ENCODE data around the gene MUS81.

- TF ChIP-seq GATA2 (CRISPR knock-in tag; IDR thresholded peaks at IDR 0.05) (no peak), ZNF224 (CRISPR knock-in tag; IDR thresholded peaks at IDR 0.05) (no peak), FOXA1 (IDR thresholded peaks at IDR 0.05; ENCODE audit: borderline replicate concordance) (no peak), SMAD4 (CRISPR knock-in tag; conservative IDR thresholded peaks at IDR 0.05) (no peak), FOXK2 (conservative IDR thresholded peaks at IDR 0.05 in 1 of 2, IDR thresholded peaks at IDR 0.05 in 1 of 2; ENCODE audit: low read depth in 2 of 2) (no peak), XRCC5 (IDR thresholded peaks at IDR 0.05; ENCODE audit: low read depth, low read length) (no peak)
- TF ChIP-seq, protein P1, sequence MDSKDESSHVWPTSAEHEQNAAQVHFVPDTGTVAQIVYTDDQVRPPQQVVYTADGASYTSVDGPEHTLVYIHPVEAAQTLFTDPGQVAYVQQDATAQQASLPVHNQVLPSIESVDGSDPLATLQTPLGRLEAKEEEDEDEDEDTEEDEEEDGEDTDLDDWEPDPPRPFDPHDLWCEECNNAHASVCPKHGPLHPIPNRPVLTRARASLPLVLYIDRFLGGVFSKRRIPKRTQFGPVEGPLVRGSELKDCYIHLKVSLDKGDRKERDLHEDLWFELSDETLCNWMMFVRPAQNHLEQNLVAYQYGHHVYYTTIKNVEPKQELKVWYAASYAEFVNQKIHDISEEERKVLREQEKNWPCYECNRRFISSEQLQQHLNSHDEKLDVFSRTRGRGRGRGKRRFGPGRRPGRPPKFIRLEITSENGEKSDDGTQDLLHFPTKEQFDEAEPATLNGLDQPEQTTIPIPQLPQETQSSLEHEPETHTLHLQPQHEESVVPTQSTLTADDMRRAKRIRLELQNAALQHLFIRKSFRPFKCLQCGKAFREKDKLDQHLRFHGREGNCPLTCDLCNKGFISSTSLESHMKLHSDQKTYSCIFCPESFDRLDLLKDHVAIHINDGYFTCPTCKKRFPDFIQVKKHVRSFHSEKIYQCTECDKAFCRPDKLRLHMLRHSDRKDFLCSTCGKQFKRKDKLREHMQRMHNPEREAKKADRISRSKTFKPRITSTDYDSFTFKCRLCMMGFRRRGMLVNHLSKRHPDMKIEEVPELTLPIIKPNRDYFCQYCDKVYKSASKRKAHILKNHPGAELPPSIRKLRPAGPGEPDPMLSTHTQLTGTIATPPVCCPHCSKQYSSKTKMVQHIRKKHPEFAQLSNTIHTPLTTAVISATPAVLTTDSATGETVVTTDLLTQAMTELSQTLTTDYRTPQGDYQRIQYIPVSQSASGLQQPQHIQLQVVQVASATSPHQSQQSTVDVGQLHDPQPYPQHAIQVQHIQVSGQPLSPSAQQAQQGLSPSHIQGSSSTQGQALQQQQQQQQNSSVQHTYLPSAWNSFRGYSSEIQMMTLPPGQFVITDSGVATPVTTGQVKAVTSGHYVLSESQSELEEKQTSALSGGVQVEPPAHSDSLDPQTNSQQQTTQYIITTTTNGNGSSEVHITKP (IDR thresholded peaks at IDR 0.05; ENCODE audit: partially characterized antibody) = no peak
These were observed 40.6 kb downstream of the MUS81 start for GRCh38 chr11:65900899-65901180.
